Measurements from ENCODE around the gene EVI5.

DNA sequence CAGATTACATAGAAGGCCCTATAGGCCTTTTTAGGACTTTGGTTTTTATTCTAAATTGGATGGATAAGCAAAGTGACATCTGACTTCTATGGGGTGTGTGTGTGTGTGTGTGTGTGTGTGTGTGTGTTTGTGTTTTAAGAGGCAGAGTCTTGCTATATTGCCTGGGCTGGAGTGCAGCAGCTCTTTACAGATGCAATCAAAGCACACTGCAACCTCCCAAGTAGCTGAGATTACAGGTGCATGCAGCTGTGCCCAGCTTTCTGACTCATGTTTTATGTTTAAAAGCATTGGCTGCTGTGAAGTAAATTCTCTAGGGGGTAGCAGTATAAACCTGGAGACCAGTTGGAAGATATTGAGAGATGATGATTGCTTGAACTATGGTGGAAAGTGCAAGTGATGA is 12.4 kb upstream of the EVI5 start:
- TF ChIP-seq GATA2 (IDR thresholded peaks at IDR 0.05; ENCODE audit: low read depth, low read length): no peak
- TF ChIP-seq GATA3 (IDR thresholded peaks at IDR 0.05; ENCODE audit: low read depth, low read length): no peak

Data from SH-SY5Y (cell line).